ENCODE results near the gene RALGAPA1.
"Not testable (repeated sequence)": the region's sequence is repeated elsewhere in the genome, so short reads cannot be mapped to it uniquely, and the experiment has no call there.

The RALGAPA1 gene

DNA sequence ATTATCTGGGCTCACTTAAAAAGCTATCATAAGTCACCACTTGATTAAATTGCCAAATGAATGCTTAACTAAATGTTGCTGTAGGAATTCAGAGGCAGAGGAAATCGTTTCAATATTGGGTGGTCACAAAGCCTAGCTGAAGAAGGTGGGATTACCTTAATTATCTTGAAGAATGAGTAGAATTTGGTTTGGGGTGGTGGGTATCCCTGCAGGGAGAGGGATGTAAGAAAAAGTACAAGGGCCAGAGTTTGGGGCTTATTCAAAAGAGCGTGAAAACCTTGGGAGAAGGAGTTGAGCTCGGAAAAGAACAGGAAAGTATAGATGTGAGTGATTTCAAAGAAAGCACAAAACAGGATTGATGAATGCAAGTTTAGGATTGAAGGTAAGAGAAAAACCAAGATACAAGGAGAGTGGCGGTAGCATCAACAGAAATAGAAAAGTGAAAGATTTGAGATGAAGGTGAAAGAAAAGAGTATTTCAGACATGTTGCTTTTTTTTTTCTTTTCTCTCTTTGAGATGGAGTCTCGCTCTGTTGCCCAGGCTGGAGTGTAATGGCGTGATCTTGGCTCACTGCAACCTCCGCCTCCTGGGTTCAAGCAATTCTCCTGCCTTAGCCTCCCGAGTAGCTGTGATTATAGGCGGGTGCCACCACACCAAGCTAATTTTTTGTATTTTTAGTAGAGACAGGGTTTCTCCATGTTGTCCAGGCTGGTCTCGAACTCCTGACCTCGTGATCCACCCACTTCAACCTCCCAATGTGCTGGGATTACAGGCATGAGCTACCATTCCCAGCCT, 18.8 kb upstream of the RALGAPA1 start:
- TF ChIP-seq CTCF (IDR thresholded peaks at IDR 0.05; ENCODE audit: control extremely low read depth, extremely low read depth, low read depth, missing control alignments) = no peak
- DNase-seq (ENCODE audit: extremely low spot score) = no peak
- CTCF ChIA-PET = interaction anchor here (1.2 to 3.0 kb wide), 3 partner anchors 10 to 21 kb away, joined by 4 to 13 read pairs (median 8); partner anchors contain the start of gene RALGAPA1
- POLR2A ChIA-PET = no interaction called here

DNA sequence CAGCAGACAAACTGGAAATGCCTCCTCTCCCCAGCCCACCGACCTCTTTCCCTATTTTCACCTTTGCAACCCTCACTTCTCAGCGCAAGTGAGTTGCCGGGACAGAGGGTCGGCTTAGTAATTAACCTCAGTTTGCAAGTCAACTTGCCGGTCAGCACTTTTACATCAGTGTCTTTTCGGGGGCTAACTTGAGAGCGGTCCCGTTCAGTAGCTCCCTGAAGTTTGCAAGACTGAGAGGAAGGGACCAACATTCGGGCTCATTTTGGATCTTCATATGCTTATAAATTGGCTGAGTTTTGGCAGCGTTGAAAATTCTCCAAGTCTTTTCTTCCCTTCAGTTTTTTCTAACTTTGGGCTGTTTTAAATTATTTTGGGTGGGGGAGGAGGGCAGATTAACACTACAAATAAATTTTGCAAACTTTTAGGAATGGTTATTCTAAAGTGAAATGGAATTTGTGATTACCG, 17.9 kb upstream of the RALGAPA1 start:
- CTCF ChIA-PET = interaction anchor here (1.2 to 3.0 kb wide), 6 partner anchors 9 to 243 kb away, joined by 4 to 13 read pairs (median 7); partner anchors contain the start of gene RALGAPA1
- TF ChIP-seq CTCF (IDR thresholded peaks at IDR 0.05; ENCODE audit: control extremely low read depth, extremely low read depth, low read depth, missing control alignments) = no peak
- no peak for DNase-seq (ENCODE audit: extremely low spot score)
- POLR2A ChIA-PET = no interaction called here

- no peak for TF ChIP-seq CTCF (IDR thresholded peaks at IDR 0.05; ENCODE audit: control extremely low read depth, extremely low read depth, low read depth, missing control alignments)
- DNase-seq (ENCODE audit: extremely low spot score) = peak; percentile 98
- CTCF ChIA-PET = interaction anchor here (0.9 to 3.0 kb wide), 10 partner anchors 9 to 243 kb away, joined by 3 to 13 read pairs (median 6); partner anchors contain the start of gene RALGAPA1
- POLR2A ChIA-PET = interaction anchor here (0.6 to 1.0 kb wide), 6 partner anchors 8 to 395 kb away, joined by 3 to 4 read pairs (median 3); partner anchors contain the start of gene RALGAPA1
Observed at GRCh38 chr14:35826218-35826951, 17.3 kb upstream of the RALGAPA1 start, which contains the start of gene BRMS1L. BRMS1L (plus strand) TSS chr14:35826338; CDS start chr14:35826517, 179 bp downstream.

- ChIA-PET POLR2A (interaction anchor here (0.6 to 1.0 kb wide), 7 partner anchors 8 to 410 kb away, joined by 3 to 4 read pairs (median 3); partner anchors contain the start of gene RALGAPA1), CTCF (interaction anchor here (0.9 to 3.0 kb wide), 10 partner anchors 8 to 244 kb away, joined by 3 to 13 read pairs (median 6); partner anchors contain the start of gene RALGAPA1)
- DNase-seq (ENCODE audit: extremely low spot score) = no peak
- no peak for TF ChIP-seq CTCF (IDR thresholded peaks at IDR 0.05; ENCODE audit: control extremely low read depth, extremely low read depth, low read depth, missing control alignments)
Observed at GRCh38 chr14:35825968-35826217, 16.8 kb upstream of the RALGAPA1 start.

DNA sequence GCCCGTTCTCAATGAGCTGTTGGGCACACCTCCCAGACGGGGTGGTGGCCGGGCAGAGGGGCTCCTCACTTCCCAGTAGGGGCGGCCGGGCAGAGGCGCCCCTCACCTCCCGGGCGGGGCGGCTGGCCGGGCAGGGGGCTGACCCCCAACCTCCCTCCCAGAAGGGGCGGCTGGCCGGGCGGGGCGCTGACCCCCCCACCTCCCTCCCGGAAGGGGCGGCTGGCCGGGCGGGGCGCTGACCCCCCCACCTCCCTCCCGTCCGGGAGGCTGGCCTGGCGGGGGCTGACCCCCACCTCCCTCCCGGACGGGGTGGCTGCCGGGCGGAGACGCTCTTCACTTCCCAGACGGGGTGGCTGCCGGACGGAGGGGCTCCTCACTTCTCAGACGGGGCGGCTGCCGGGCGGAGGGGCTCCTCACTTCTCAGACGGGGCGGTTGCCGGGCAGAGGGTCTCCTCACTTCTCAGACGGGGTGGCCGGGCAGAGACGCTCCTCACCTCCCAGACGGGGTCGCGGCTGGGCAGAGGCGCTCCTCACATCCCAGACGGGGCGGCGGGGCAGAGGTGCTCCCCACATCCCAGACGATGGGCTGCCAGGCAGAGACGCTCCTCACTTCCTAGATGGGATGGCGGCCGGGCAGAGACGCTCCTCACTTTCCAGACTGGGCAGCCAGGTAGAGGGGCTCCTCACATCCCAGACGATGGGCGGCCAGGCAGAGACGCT, 15.5 kb upstream of the RALGAPA1 start:
- POLR2A ChIA-PET; DNase-seq (ENCODE audit: extremely low spot score); CTCF ChIA-PET: not testable (repeated sequence)

DNA sequence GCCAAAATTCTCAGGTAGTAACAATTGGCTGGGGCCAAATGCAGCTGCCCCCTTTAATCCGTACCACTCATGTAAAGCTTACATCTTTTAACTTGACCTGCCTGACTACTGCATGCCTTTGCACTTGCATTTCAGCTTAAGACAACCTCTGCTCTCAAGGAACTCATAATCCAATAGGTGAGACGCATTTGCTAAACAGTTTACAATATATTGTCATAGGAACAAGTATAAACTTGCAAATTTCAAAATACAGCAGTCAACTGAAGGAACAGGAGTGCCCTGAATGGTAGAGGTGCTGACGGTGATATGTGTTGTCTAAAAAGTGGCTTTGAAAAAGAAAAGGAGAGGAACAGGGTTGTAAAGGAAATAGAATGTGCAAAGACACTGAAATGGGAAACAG, 13.4 kb upstream of the RALGAPA1 start:
- TF ChIP-seq CTCF (IDR thresholded peaks at IDR 0.05; ENCODE audit: control extremely low read depth, extremely low read depth, low read depth, missing control alignments) = no peak
- POLR2A ChIA-PET = no interaction called here
- CTCF ChIA-PET = interaction anchor here (0.7 to 2.5 kb wide), 9 partner anchors 9 to 530 kb away, joined by 3 to 11 read pairs (median 3); partner anchors contain the start of genes PSMA6 and RALGAPA1
- no peak for DNase-seq (ENCODE audit: extremely low spot score)
